ENCODE measurements around the gene ACTR2.
A peak's percentile ranks its signal among the peaks of the same experiment; 100 is the strongest.

Gene ACTR2

DNA sequence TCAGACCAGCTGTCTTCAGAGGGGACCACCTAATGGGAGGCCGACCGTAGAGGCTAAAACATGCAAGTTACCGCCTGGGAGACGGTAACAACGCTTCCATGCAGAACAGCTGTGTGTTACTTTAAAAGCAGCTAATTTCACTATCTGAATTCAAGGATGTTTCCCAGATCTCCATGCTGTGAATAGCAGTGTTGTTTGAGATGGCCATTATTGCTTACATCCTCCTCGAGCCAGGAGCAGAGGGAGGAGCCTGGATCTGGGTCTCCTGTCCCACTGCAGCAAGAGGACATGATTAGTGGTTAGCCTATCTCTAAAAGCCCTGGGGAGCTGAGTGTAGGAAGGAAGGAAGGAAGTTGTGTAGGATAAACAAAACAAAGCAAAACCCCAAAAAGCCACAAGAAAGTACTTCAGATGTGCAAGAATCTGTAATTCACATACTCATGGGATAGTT, 50.9 kb downstream of the ACTR2 start:
- DNase-seq (ENCODE audit: low spot score): no peak

DNA sequence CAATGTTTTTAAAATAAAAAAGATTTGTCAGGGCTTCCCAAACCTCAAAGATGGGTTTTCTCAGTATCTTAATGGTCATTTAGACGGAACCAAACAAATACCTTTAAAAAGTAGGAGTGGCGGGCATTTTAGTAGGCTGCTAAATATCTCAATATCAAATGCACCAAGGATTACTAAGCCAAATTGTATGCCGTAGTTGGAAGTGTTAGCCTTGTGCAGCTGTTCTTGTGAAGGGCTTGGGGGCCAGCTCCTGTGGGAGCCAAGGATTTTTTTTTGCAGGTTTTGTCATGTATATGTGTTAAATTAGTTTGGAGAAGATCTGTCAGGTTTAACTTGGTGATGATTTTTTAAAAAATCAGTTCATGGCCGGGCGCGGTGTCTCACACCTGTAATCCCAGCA, 52.1 kb downstream of the ACTR2 start:
- no peak for DNase-seq (ENCODE audit: low spot score)

DNA sequence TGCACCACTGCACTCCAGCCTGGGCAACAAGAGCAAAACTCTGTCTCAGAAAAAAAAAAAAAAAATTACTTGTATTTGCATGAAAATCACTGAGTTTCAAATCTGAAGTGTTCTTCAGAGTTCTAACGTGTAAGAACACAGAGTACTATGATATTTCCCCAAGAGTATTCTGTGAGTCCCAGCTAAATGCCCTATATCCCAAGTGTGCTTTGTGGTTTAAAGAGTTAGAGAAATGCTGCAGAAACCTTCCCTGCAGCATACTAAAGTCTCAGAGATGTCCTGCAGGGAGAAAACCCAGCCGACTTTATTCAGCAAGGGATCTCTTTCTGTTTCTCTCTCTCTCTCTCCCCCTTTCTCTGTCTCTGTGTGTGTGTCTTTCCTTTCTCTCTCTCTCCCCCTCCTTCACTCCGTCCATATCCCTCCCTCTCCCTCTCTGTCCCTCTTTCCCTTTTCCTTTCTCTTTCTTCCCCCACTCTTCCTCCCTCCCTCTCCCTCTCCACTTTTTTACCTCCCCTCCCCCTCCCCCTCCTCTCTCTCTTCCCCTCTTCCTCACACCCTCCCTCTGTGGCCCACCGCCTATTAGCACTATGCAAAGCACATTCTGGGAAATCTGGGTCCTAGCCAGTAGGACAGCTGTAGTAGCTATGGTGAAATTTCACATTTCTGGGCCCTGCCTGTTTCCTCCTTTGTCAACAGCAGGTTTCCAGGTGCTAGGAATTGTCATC, 54.2 kb downstream of the ACTR2 start:
- no peak for DNase-seq (ENCODE audit: low spot score)

DNA sequence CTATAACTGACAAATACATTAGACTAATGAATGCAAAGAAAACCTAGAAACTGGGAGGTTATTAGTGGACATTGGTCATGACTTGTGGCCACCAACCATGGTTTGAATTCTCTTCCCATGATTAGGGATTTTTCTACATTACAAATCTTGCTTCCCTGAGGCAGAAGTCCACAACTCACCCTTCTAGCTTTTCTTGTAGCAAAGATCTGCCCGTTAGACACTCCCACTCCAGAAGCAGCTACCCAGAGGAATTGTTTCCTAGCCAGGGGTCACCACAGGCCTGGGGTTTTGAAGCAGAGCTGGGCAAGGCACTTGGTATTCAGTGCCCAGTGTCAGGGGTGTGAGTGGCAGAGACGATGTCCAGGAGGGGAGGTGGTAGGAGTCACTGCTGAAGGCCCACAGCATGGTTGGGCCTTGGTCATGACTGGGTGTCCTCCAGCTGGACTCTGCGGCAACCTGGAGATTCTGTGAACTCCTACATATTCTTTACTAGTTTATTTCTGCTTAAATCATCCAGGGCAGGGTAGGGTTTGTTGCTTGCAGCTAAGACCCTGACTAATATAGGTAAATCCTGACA, 54.9 kb downstream of the ACTR2 start:
- no peak for DNase-seq (ENCODE audit: low spot score)

DNA sequence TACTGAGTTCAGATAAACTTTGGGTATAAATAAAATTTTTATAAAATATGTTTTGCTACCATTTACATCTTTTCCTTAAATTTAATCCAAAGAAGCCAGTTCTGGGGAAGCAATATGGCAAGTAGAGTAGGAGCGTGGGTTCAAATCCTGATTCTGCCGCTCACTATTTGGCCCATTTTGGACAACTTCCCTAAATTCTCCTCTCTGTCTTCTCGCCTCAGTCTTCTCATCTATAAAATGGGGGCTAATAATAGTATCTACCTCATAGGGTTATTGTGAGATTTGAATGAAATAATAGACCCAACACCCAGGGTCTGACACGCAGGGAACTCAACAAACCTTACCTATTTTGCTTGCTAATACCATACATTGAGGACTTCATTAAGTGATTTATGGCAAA, 59.7 kb downstream of the ACTR2 start:
- DNase-seq (ENCODE audit: low spot score): no peak

DNA sequence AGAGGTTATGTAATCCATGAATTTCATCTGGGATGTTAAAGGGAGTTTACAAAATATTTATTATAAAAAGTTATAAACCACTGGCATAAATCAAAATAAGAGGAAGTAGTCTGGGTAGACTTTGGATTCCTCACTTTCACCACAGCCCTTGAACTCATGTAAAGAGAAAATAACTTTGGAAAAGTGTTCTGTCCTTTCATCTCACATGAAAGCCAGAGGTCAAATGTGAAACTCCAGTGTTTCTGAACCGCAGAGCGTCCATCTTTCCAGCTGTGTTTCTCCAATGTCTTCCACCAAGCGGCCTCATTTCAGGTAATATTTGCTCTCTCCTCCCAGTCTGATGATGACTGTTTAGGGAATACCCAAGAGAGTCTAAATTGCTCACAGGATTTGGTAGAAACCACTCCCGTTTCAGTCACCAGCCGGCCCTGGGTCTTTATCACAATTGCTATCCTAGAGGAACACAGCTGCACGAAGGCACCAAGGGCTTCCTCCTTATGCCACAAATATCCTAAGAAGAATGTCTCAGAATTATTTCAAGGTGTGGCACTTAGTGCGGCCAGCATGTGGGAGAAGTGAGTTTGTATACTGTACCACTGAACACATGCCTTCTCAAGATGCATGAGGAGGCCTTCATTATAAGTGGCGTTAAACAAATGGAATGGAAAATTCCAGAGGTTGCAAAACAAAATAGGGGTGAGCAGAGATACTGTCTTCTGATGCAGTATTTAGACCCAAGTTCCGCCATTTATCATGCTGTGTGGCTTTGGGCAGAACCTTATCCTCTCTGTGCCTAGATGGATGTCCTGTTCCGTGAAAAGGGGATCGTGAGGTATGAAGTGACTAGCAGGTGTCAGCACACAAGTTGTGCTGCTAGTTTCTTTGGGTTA, 63.8 kb downstream of the ACTR2 start:
- DNase-seq (ENCODE audit: low spot score): no peak

DNA sequence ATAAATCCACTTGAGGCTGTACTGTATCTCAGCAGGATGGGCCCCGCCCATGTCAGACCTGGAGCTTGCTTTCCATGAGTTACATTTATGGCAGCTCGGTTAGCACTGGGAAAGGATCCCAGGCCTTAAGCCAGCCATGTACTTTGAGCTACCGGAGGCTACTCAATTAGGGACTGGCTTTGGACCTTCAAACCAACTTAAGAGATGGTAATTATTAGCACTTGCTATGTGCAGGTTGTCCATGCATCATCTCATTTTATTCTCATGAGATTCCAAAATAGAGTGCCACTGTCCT, 64.4 kb downstream of the ACTR2 start:
- DNase-seq (ENCODE audit: low spot score): no peak

DNA sequence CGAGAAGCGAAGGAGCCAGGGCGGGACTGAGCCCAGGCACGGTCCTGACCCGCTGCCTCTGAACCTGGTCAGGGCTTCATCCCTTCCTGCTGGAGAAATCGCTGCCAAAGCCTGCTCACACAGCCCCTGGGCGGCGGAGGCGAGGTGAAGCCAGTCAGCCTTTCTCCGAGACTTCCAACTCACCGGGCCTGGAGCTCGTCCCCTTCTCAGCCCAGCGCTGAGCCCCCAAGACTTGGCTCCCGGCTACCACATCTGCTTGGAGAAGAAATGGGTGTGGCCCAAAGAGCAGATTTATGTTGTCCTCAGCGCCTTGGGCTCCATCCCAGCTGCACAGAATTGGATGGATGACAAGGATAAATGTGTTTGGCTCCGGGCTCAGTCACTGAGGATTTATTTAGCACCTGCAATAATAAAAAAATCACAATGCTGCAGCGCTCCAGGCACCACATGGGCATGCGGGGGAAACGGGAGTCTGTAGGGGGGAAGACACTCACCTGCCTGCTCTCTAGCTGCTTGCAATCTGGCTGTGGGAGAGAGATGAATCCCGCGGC, 64.9 kb downstream of the ACTR2 start:
- no peak for DNase-seq (ENCODE audit: low spot score)

DNA sequence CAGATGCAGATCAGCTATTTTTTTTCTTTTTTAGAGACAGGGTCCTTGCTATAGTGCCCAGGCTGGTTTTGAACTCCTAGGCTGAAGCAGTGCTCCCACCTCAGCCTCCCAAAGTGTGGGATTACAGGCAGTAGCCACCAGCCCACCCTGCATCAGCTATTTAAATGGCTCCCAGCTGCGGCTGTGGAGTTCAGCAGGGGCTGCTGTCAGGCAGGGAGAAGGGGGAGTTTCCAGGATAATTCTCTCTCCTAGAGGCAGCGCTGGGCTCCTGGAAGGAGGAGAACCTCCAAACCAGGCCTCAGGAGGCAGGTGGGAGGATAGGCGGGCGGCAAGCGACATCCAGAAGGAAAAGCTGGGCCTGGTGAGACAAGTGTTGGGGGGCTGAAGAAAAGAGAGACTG, 65.7 kb downstream of the ACTR2 start:
- DNase-seq (ENCODE audit: low spot score): no peak

DNA sequence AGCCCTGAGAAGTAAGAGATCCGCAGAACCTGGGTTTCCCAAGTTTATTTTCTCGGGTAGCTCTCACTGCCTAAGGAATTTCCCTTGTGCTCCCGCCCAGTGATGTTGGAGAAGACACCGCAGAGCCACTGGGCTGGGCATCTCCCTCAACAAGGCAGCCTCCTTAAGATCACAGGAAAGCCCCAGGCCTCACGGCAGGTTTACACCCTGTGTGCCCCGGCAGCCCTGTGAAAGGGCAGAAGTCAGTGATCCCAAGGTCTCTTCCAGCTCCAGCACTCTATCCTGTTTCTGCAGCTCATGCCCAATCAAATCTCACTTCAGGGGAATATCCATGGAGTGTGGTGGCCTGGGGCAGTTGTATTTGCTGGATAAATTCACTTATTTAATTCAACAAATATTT, 66.5 kb downstream of the ACTR2 start:
- no peak for DNase-seq (ENCODE audit: low spot score)

DNA sequence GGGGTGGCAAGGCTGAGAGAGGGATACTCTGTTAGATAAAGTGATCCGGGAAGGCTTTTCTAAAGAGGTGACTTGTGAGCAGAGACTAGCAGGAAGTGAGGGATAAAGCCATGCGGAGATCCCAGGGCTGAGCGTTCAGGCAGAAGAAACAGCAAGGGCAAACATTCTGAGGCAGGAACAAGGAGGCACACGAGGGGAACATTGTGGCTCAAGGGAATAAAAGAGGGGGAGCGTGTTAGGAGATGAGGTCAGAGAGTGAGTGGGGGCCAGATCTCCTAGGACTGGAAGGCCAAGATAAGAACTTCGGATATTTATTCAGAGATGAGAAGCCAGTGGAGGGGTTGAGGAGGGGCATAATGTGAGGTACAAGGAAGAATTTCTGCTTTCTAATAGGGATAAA, 67.1 kb downstream of the ACTR2 start:
- DNase-seq (ENCODE audit: low spot score): no peak

DNA sequence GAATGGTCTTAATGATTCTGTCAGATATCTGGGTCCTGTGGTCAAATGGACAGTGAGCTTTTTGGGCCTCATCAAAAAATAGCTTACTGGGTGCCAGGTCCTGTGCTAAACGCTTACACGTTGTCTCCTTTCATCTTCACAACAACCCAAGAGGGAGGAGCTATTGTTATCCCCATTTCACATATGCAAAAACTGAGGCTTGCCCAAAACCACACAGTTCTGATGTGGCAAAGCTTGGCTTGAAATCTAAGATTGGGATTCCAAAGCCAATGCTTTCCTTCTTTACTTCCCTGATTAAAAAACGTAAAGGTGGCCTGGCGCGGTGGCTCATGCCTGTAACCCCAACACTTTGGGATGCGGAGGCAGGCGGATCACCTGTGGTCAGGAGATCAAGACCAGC, 69.3 kb downstream of the ACTR2 start:
- no peak for DNase-seq (ENCODE audit: low spot score)

DNA sequence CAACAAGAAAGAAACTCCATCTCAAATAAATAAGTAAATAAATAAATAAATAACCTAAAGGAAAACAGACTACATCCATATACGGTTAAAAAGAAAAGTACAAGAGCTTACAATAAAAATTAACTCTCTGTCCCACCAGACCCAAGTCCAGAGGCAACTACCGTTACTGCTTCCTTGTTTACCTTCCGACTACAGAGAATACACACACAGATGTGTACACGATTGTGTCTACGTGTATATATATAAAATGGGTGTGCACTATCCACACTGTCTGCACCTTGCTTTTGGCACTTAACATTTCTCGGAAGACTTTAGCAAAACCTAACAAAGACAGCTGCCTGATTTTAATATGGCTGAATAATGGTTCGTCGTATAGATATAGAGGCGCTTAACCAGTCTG, 69.9 kb downstream of the ACTR2 start:
- no peak for DNase-seq (ENCODE audit: low spot score)

DNA sequence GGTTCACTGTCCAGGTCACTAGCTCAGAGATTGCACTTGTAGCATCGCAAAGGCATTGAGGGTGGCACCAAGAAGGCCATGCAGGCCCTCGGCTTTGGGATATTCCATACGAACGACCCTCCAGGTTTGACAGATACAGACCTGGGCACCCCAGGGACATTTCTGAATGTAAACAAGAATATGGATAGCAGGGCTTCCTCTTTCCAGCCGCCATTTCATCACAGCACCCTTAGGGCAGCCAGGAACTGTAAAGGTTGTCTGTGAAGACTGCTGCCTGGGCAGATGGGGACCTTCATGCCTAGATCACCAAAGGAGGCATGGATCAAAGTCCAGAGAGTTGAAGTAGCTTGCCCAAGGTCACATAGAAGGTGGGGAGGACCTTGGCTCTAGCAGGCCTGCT, 70.5 kb downstream of the ACTR2 start:
- no peak for DNase-seq (ENCODE audit: low spot score)

DNA sequence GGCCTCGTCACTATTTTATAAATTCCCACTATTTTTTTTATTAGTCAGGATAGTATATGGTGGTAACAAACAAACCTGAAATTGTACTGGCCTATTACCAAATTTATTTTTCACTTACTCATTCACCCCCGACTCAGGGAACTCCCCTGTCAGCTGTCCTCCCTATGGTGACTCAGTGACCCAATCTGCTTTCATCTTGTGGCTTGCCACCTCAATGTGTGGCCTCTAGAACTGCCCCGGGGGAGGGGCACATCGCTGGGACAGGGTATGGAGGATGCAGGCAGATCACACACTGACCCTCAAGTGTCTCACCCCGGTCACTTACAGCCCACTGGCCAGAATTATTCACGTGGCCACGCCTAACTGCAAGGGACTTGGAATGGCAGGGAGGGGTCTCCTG, 71.6 kb downstream of the ACTR2 start:
- DNase-seq (ENCODE audit: low spot score): no peak

DNA sequence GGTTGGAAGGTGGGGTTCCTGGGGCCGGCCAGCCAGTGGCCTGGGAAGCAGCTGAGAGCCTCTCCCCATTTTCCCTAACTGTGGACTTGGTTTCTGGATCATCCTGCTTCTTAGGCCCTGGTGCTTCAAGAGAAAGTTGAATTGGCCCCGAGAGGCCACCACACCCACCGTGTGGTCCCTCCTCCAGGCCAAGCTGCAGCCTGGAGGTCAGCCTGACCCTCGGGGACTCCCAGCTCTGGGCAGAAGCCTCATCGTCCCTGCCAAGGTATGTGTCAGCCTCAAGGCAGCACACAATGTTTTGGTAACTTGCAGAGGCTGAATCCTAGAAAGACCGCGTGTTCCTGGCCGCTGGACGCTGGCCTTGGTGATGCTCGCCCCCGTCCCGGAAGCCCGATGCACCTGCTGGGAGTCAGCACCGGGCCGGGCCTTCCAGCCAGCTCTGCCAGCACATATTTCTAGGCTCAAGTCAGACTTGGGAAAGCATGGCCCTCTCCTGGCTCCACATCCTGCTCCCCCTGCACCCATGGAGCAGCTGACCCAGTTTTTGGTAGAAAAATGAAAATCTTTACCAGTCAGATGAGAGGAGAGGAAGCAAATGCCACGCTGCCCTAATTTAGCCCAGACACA, 72.6 kb downstream of the ACTR2 start:
- DNase-seq (ENCODE audit: low spot score): no peak

DNA sequence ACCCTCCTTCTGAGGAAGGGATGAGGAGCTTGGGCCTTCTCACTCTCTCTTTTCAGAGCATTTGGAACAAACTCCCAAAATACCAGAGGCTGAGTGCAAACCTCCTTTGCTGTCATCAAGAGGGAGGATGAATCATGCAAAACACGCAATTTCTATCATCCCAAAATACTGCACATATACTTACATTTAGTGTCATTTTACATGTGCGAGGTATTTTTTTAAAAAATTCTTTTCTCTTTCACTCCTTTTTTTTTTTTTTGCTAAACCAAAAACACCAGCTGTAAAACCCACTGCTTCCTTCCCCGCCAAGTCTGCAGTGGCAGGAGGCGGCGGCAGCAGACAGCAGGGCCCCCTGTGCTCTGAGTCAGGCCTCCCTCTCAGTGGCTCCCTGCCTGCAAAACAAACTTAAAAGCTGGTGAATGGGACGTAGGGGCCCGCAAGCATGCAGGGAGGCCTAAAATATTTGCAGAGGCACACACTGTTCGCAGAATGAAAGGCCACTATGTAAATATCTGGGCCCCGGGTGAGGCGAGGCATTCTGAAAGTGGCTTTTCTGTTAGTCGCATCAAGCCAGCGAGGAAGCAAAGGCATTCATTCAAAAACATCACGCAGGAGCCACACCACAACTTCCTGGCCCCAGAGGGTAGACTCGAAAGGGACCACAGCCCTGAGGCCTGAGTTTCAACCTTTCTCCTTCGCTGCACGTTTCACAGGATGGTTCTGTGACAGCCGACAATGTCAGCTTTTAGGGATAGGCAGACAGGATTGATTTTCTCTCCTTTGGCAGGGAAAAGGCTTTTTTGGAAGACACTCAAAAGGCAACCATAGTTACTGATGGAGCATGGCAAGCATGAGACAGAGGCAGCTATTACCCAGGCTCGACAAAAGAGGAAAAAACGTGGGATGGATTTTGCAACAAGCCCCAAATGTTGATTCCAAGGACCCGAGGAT, 73.4 kb downstream of the ACTR2 start:
- DNase-seq (ENCODE audit: low spot score): peak; percentile 47

DNA sequence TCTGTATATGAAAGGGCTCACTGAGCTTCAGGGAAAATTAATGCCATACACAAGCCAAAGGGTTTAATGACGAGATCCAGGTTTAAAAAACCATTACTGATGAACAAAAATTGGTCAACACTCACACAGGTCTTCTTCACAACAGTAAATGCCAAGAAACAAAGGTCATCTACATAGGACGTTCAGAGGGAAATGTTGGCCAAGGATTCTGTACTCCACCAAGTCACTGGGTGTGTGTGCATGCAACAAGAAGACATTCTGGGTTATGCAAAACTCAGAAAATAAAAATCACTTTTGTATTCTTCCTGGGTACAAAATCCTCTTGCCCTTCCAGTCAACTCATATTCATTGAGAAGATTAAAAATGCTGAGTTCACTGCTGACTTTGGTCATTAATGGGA, 78.3 kb downstream of the ACTR2 start:
- no peak for DNase-seq (ENCODE audit: low spot score)

DNA sequence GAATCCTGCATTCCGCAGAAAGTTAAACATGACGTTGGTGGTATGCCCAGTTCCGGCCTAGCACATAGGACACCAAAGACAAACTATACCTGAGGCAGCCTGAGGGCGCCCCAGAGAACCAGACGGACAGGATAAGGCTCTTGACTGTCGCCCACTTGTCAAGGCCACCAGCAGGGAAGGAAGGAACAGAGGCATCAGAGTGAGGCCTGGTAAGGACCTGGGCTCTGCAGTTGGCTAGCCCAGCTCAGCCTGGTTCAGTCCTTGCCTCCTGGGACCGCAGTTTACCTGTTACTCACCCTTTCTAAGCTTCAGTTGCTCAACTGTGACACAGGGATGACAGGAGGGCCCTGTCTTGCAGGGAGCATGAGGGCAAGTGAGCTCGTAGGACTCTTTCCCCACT, 82.1 kb downstream of the ACTR2 start:
- DNase-seq (ENCODE audit: low spot score): no peak

DNA sequence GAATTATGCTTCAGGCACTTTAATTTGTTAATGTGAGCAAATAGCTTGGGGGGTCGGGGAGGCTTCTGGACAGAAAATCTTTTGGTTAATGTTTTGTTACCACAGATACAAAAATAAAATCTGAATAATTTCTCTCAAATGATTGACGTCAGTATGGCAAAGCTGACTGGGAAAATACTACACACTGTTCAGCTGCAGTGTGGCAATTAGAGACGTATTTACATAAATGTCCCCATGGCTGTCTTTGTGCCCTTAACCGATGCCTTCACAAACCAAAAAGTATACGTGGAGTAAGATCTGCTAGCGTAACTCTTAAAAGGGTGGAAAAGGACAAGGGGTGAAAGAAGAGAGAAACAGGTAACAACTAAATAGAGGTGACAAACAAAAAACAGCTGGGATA, 83.4 kb downstream of the ACTR2 start:
- DNase-seq (ENCODE audit: low spot score): no peak

DNA sequence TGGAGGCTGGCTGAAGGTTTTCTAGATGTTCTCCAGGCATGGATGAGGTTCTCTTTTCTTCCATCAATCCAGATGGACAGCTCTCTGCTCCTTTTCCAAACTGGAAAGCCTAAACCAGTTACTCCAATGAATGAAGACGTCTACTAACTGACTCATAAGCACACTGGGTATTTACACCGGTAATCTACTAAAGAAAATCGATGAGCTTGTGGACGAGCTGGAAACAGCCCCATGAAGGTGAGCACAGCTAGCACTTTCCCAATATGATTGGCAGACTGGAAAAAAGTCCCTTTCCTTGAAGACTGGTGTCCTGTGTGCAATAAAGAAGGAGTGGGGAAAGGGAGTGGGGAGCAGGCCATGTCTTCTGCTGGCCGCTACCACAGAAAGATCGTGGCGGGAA, 84.0 kb downstream of the ACTR2 start:
- DNase-seq (ENCODE audit: low spot score): no peak

Data from CD4-positive, alpha-beta T cell treated with Interleukin-2 at 100 ng/mL for 4 hours (primary cell).